CD14-positive monocyte (primary cell): ENCODE data around the gene GLCE. TPM values are rescaled to one million over a fixed set of nuclear protein-coding genes. Genes with fewer than 3 reads are reported as not detected.

Experiments used
- DNase-seq, 3 donors: peaks; one replicate each; pipeline ENCODE4 v3.0.0-alpha.2; 2011 to 2022
- H2AFZ ChIP-seq: 2 replicates; pipeline ENCODE4 v1.6.0; 2012; ENCODE audit warnings: mild to moderate bottlenecking, low read depth, low read length, inconsistent platforms; ENCODE audit not compliant: insufficient read depth, poor library complexity, severe bottlenecking
- H3K27ac ChIP-seq, 2 donors: 1 replicate in 1 of 2; 2 replicates in 1 of 2; pipeline ENCODE4 v1.5.1; 2012 to 2013; ENCODE audit warnings: low read length in 2 of 2, control low read depth in 1 of 2, inconsistent platforms in 1 of 2, low read depth in 1 of 2, mild to moderate bottlenecking in 1 of 2
- H3K27me3 ChIP-seq, 2 donors: one replicate each; pipeline versions ENCODE4 v1.6.0 to v1.6.1; 2011 to 2013; ENCODE audit warnings: low read length in 2 of 2; ENCODE audit not compliant: control insufficient read depth in 2 of 2, insufficient read depth in 2 of 2
- H3K36me3 ChIP-seq, 2 donors: replicated peaks in 1 of 2; 1 replicate in 1 of 2; 2 replicates in 1 of 2; pipeline versions ENCODE4 v1.5.1 to v1.6.1; 2012 to 2013; ENCODE audit warnings: low read length in 2 of 2, control low read depth in 1 of 2, inconsistent platforms in 1 of 2, mild to moderate bottlenecking in 1 of 2; ENCODE audit not compliant: insufficient read depth in 2 of 2, control insufficient read depth in 1 of 2
- H3K4me1 ChIP-seq, 2 donors: 1 replicate in 1 of 2; 2 replicates in 1 of 2; pipeline versions ENCODE4 v1.5.1 to v1.6.1; 2012 to 2013; ENCODE audit warnings: low read length in 2 of 2, control low read depth in 1 of 2, inconsistent platforms in 1 of 2, mild to moderate bottlenecking in 1 of 2, moderate library complexity in 1 of 2; ENCODE audit not compliant: insufficient read depth in 2 of 2, control insufficient read depth in 1 of 2
- H3K4me2 ChIP-seq: replicated peaks from 2 replicates; pipeline ENCODE3; 2012; ENCODE audit warnings: low read length, moderate library complexity, mild to moderate bottlenecking; ENCODE audit not compliant: poor library complexity, severe bottlenecking; ENCODE audit errors: extremely low read depth
- H3K4me3 ChIP-seq, 3 experiments: fragments of 200-600 bp in 1 of 3; sonication (generic) in 1 of 3; replicated peaks in 1 of 3; 1 replicate in 2 of 3; 2 replicates in 1 of 3; pipeline ENCODE4 v1.5.1; 2011 to 2013; ENCODE audit warnings: low read length in 3 of 3, mild to moderate bottlenecking in 3 of 3, control low read depth in 2 of 3, low read depth in 2 of 3, inconsistent platforms in 1 of 3, moderate library complexity in 1 of 3
- H3K79me2 ChIP-seq: 2 replicates; pipeline ENCODE4 v1.6.0; 2012; ENCODE audit warnings: mild to moderate bottlenecking, control low read depth, inconsistent platforms, low read length, moderate library complexity; ENCODE audit not compliant: insufficient read depth
- H3K9ac ChIP-seq: 2 replicates; pipeline ENCODE4 v1.6.0; 2017; ENCODE audit warnings: low read length, mild to moderate bottlenecking; ENCODE audit not compliant: insufficient read depth, poor library complexity, severe bottlenecking
- H3K9me3 ChIP-seq, 2 donors: replicated peaks in 1 of 2; 1 replicate in 1 of 2; 2 replicates in 1 of 2; pipeline versions ENCODE4 v1.5.1 to v1.6.1; 2012 to 2013; ENCODE audit warnings: low read length in 2 of 2, control low read depth in 1 of 2; ENCODE audit not compliant: control insufficient read depth in 1 of 2, insufficient read depth in 1 of 2
- H4K20me1 ChIP-seq: 2 replicates; pipeline ENCODE4 v1.6.0; 2012; ENCODE audit warnings: mild to moderate bottlenecking, low read length, control low read depth, moderate library complexity; ENCODE audit not compliant: insufficient read depth
- H3K27ac Mint-ChIP-seq, 7 donors: one replicate each; pipeline ENCODE4 v1.8.0; 2020; ENCODE audit warnings: mild to moderate bottlenecking in 7 of 7, mixed read lengths in 7 of 7, moderate library complexity in 6 of 7, inconsistent platforms in 2 of 7
- H3K27me3 Mint-ChIP-seq, 3 donors: one replicate each; pipeline ENCODE4 v1.8.0; 2021 to 2022; ENCODE audit warnings: low read depth in 3 of 3, mild to moderate bottlenecking in 3 of 3, mixed read lengths in 3 of 3, moderate library complexity in 3 of 3, inconsistent platforms in 1 of 3
- H3K36me3 Mint-ChIP-seq, 2 donors: one replicate each; pipeline ENCODE4 v1.8.0; 2020; ENCODE audit warnings: mixed read lengths in 2 of 2, inconsistent platforms in 1 of 2, mild to moderate bottlenecking in 1 of 2
- H3K4me1 Mint-ChIP-seq: one replicate; pipeline ENCODE4 v1.8.0; 2020; ENCODE audit warnings: mild to moderate bottlenecking, mixed read lengths
- H3K4me3 Mint-ChIP-seq, 2 donors: one replicate each; pipeline ENCODE4 v1.8.0; 2020; ENCODE audit warnings: mild to moderate bottlenecking in 2 of 2, mixed read lengths in 2 of 2, moderate library complexity in 1 of 2
- H3K9me3 Mint-ChIP-seq, 7 donors: one replicate each; pipeline ENCODE4 v1.8.0; 2020 to 2022; ENCODE audit warnings: mixed read lengths in 7 of 7, mild to moderate bottlenecking in 6 of 7, moderate library complexity in 6 of 7, inconsistent platforms in 2 of 7
- WGBS: methylation state at CpG from one replicate; pipeline ENCODE4 v1.1.5; 2013; ENCODE audit warnings: missing lambda C conversion rate; ENCODE audit not compliant: insufficient coverage; 5-methylcytosine and 5-hydroxymethylcytosine counted together
- intact Hi-C, 2 donors: fragments of 100-400 bp; cut with micrococcal nuclease; formaldehyde crosslinking; loops; one replicate each; pipeline versions ENCODE4 v1.15.0 to v1.15.1; 2023
- polyA plus RNA-seq, 3 donors: library from polyadenylated mRNA; depleted of rRNA in 1 of 3; unstranded in 2 of 3; stranded (reverse) in 1 of 3; fragments of 300-500 nt in 2 of 3; fragments of >200 nt in 1 of 3; fragmentation: Illumina TruSeq in 2 of 3; gene quantifications; 1 replicate in 2 of 3; 2 replicates in 1 of 3; pipeline ENCODE4 v1.2.3, GENCODE V29; 2012 to 2021
- TF ChIP-seq, protein P1 (sequence below): fragments of 200-600 bp; IDR thresholded peaks from one replicate; pipeline ENCODE4 v1.8.0; 2022; ENCODE audit warnings: antibody characterized with exemption, mild to moderate bottlenecking

Gene GLCE
- polyA plus RNA-seq, 3 donors: 11.0 to 24.3 (median 24.0) TPM

GRCh38 chr15:69134791-69135190 is 25.6 kb upstream of the GLCE start:
- Mint-ChIP-seq H3K36me3 (no peaks in the 10 kb centered on the region), H3K9me3 (peaks cover 0 to 2% (median 0%) of the 10 kb centered on the region in 7 donors), H3K4me1 (peaks cover 54% of the 10 kb centered on the region), H3K4me3 (no peak overlapping the region), H3K27me3 (peaks cover 8 to 13% (median 8%) of the 10 kb centered on the region in 3 donors), H3K27ac (no peak overlapping the region)
- intact Hi-C loops: no loop called here
- Histone ChIP-seq H3K79me2 (no peaks in the 10 kb centered on the region), H3K27ac (no peak overlapping the region), H3K4me1 (peaks cover 39 to 43% of the 10 kb centered on the region in 2 donors), H3K4me3 (no peak overlapping the region), H2AFZ (no peak overlapping the region), H3K9ac (no peak overlapping the region), H3K9me3 (no peaks in the 10 kb centered on the region), H3K27me3 (peaks cover 0 to 5% of the 10 kb centered on the region in 2 donors), H4K20me1 (no peaks in the 10 kb centered on the region), H3K36me3 (no peaks in the 10 kb centered on the region), H3K4me2 (no peak overlapping the region)
- TF ChIP-seq, protein P1, sequence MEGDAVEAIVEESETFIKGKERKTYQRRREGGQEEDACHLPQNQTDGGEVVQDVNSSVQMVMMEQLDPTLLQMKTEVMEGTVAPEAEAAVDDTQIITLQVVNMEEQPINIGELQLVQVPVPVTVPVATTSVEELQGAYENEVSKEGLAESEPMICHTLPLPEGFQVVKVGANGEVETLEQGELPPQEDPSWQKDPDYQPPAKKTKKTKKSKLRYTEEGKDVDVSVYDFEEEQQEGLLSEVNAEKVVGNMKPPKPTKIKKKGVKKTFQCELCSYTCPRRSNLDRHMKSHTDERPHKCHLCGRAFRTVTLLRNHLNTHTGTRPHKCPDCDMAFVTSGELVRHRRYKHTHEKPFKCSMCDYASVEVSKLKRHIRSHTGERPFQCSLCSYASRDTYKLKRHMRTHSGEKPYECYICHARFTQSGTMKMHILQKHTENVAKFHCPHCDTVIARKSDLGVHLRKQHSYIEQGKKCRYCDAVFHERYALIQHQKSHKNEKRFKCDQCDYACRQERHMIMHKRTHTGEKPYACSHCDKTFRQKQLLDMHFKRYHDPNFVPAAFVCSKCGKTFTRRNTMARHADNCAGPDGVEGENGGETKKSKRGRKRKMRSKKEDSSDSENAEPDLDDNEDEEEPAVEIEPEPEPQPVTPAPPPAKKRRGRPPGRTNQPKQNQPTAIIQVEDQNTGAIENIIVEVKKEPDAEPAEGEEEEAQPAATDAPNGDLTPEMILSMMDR: no peak
- 89% methylated on average over 1 of the region's 2 CpGs for WGBS
- DNase-seq: no peak

- peaks cover 8 to 14% (median 11%) of the 10 kb centered on the region in 3 donors for H3K27me3 Mint-ChIP-seq
- Histone ChIP-seq H4K20me1 (no peaks in the 10 kb centered on the region), H3K9ac (no peak overlapping the region), H3K4me1 (peaks cover 32 to 36% of the 10 kb centered on the region in 2 donors), H3K79me2 (no peaks in the 10 kb centered on the region), H3K4me3 (no peak overlapping the region), H3K27ac (no peak overlapping the region), H3K36me3 (no peaks in the 10 kb centered on the region), H3K9me3 (no peaks in the 10 kb centered on the region), H2AFZ (no peak overlapping the region), H3K4me2 (no peak overlapping the region), H3K27me3 (peaks cover 0 to 5% of the 10 kb centered on the region in 2 donors)
- no peak overlapping the region for H3K4me3 Mint-ChIP-seq
- H3K4me1 Mint-ChIP-seq: peaks cover 48% of the 10 kb centered on the region
- DNase-seq: no peak
- WGBS: 95% methylated on average over 2 of the region's 2 CpGs
- TF ChIP-seq, protein P1: no peak
- intact Hi-C loops: no loop called here
- no peak overlapping the region for H3K27ac Mint-ChIP-seq
- peaks cover 0 to 2% (median 0%) of the 10 kb centered on the region in 7 donors for H3K9me3 Mint-ChIP-seq
- no peaks in the 10 kb centered on the region for H3K36me3 Mint-ChIP-seq
Observed at GRCh38 chr15:69135499-69135898, 24.9 kb upstream of the GLCE start.
